Upper lobe of right lung (tissue), 1 donor: ENCODE measurements around the gene GALNT9. TPM values are rescaled to one million over a fixed set of nuclear protein-coding genes. Genes with fewer than 3 reads are reported as not detected.

Experiments used
- ATAC-seq: fragments of 200-7000 bp; cut with Tn5 transposase; one replicate; pipeline ENCODE4 v1.9.1; 2020; ENCODE audit warnings: mild to moderate bottlenecking, moderate library complexity
- DNase-seq: peaks from one replicate; pipeline ENCODE4 v3.0.0-alpha.2; 2020
- H3K27ac ChIP-seq: fragments of 200-600 bp; one replicate; pipeline ENCODE4 v1.8.0; 2022
- H3K27me3 ChIP-seq: fragments of 200-600 bp; one replicate; pipeline ENCODE4 v1.8.0; 2022; ENCODE audit warnings: mild to moderate bottlenecking
- H3K36me3 ChIP-seq: fragments of 200-600 bp; one replicate; pipeline ENCODE4 v1.8.0; 2022
- H3K4me1 ChIP-seq: fragments of 200-600 bp; one replicate; pipeline ENCODE4 v1.8.0; 2022
- H3K4me3 ChIP-seq: fragments of 200-600 bp; one replicate; pipeline ENCODE4 v1.8.0; 2022; ENCODE audit warnings: mild to moderate bottlenecking
- H3K9me3 ChIP-seq: fragments of 200-600 bp; one replicate; pipeline ENCODE4 v1.8.0; 2022
- CTCF ChIP-seq: fragments of 200-600 bp; IDR thresholded peaks from one replicate; pipeline ENCODE4 v1.8.0; 2022; ENCODE audit warnings: antibody characterized with exemption
- intact Hi-C: fragments of 100-400 bp; cut with DNase I; formaldehyde crosslinking; loops from one replicate; pipeline ENCODE4 v1.11.0; 2022
- total RNA-seq: library from RNA; stranded (reverse); fragmentation: NEBNext Ultra II Directional; extraction: Animal tissue kit (Norgen Biotek cat#: 25700); gene quantifications from one replicate; pipeline ENCODE4 v1.2.1, GENCODE V29; 2021
- donor health status: DM: no; HTN: yes; CAD: no; lungs with severe emphysema.

Gene GALNT9
- total RNA-seq, 1 donor from 2014 or later: 1.6 TPM

DNA sequence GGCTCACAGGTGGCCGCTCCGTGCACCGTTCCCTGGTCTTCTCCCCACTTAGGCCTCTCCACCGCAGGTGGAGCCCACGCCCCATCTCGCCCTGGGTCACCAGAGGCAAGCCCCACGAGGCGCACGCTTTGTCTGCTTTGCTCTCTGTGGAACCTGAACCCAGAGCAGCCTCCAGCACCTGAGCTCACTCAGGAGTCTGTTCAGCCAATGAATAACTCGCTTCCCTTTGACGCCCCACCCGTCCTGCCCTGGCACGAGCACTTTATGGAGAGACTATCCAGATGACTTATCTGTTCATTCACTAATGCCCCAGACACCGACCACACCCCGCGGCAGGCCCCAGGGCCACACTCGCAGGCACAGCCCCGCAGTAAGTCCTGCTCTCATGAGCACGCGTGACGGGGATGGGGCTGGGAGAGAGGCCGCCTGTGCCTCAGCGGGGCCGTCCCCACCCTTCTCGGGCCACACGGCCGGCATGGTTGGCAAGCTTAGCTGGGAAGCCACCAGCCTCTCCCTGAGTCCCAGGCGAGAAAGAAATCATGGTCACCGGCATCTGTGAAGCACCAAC lies 100.1 kb downstream of the GALNT9 start:
- no peak for TF ChIP-seq CTCF
- DNase-seq: no peak
- H3K9me3 ChIP-seq: no peaks in the 10 kb centered on the region
- no peaks in the 10 kb centered on the region for H3K36me3 ChIP-seq
- intact Hi-C loops: no loop called here
- H3K4me3 ChIP-seq: no peak overlapping the region
- no peak for ATAC-seq
- peaks cover 23% of the 10 kb centered on the region for H3K27me3 ChIP-seq
- H3K4me1 ChIP-seq: no peaks in the 10 kb centered on the region
- H3K27ac ChIP-seq: no peak overlapping the region

- DNase-seq (no peak), ATAC-seq (no peak)
- no peak overlapping the region for H3K4me3 ChIP-seq
- H3K27ac ChIP-seq: no peak overlapping the region
- peaks cover 23% of the 10 kb centered on the region for H3K27me3 ChIP-seq
- no peaks in the 10 kb centered on the region for H3K36me3 ChIP-seq
- no peaks in the 10 kb centered on the region for H3K4me1 ChIP-seq
- no peaks in the 10 kb centered on the region for H3K9me3 ChIP-seq
- TF ChIP-seq CTCF: no peak
- intact Hi-C loops: no loop called here
Measured at GRCh38 chr12:132228476-132229192, 100.8 kb downstream of the GALNT9 start.

DNA sequence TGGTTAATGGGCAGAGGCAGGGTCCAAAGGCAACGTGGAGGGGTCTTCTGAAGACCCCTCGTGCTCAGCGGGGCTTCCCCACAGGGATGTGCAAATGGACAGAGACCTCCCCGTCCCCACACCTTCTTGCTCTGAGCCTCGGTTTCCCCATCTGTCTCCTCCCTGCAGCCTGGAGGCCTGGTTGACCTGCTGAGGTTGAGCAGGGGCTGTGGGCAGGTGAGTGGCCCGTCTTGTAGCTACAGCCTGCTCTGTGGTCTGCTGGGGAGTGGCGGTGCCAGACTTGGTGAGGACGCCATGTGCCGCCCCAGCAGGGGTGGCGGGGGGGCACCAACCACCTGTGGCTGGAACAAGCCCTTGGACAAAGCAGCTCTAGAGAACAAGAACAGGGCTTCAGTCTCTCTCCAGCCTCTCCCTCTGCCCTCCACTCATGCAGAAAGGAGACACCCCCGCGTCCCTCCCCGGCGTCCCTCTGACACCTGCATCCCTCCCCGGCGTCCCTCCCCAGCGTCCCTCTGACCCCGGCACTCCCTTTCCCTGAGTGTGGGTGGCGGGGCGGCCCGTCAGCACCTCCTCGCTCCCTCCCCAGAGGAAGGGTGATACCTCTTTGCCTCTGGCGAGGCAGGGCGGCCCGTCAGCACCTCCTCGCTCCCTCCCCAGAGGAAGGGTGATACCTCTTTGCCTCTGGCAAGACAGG lies 101.5 kb downstream of the GALNT9 start:
- DNase-seq (no peak), ATAC-seq (no peak)
- intact Hi-C loops: no loop called here
- Histone ChIP-seq H3K27ac (no peak overlapping the region), H3K27me3 (peaks cover 23% of the 10 kb centered on the region), H3K36me3 (no peaks in the 10 kb centered on the region), H3K9me3 (no peaks in the 10 kb centered on the region), H3K4me1 (no peaks in the 10 kb centered on the region), H3K4me3 (no peak overlapping the region)
- no peak for TF ChIP-seq CTCF

DNA sequence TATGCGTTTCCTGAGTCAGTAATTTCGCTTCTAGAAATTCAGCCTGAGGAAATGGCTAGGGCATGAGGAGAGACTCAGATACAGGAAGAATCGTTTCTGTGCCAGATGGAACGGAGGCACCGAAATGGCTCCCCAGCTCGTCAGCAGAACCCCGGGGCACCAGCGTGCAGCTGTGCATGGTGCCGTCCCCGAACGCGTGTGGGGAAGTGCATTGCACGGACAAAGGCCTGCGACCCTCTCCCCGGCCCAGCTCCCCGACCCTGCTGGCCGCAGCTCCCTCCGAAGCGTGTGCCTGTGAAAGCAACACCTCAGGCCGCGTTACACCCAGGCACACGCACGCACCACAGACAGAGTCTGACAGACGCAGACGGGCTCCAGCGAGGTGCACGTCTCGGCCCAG lies 102.3 kb downstream of the GALNT9 start:
- TF ChIP-seq CTCF: no peak
- Histone ChIP-seq H3K9me3 (no peaks in the 10 kb centered on the region), H3K4me3 (no peak overlapping the region), H3K27ac (no peak overlapping the region), H3K4me1 (no peaks in the 10 kb centered on the region), H3K36me3 (no peaks in the 10 kb centered on the region), H3K27me3 (peaks cover 23% of the 10 kb centered on the region)
- ATAC-seq (no peak), DNase-seq (no peak)
- intact Hi-C loops: no loop called here

GRCh38 chr12:132226604-132227003 lies 102.8 kb downstream of the GALNT9 start:
- H3K36me3 ChIP-seq: no peaks in the 10 kb centered on the region
- no peak overlapping the region for H3K4me3 ChIP-seq
- no peak overlapping the region for H3K27ac ChIP-seq
- no peak for ATAC-seq
- no peak for DNase-seq
- no peaks in the 10 kb centered on the region for H3K4me1 ChIP-seq
- intact Hi-C loops: no loop called here
- H3K27me3 ChIP-seq: peaks cover 23% of the 10 kb centered on the region
- no peak for TF ChIP-seq CTCF
- H3K9me3 ChIP-seq: no peaks in the 10 kb centered on the region
